ENCODE measurements around the gene RGS7. TPM values are rescaled to one million over a fixed set of nuclear protein-coding genes. Genes with fewer than 3 reads are reported as not detected.

The RGS7 gene
- polyA plus RNA-seq, 6 donors from 2014 or later = 0.29 to 2.9 (median 1.5) TPM

- H3K9me3 Mint-ChIP-seq = peaks cover 13 to 55% (median 22%) of the 10 kb centered on the region in 7 donors
These were observed 70.5 kb downstream of the RGS7 start for GRCh38 chr1:241286486-241286885.

GRCh38 chr1:241276391-241276790 lies 80.6 kb downstream of the RGS7 start:
- Mint-ChIP-seq H3K9me3 (peaks cover 14 to 62% (median 28%) of the 10 kb centered on the region in 7 donors), H3K4me3 (no peak overlapping the region), H3K4me1 (no peaks in the 10 kb centered on the region), H3K36me3 (peaks cover 19 to 23% of the 10 kb centered on the region in 2 donors), H3K27ac (no peak overlapping the region), H3K27me3 (no peaks in the 10 kb centered on the region)
- ATAC-seq (ENCODE audit: low read depth in 2 of 2) (no peak), DNase-seq (no peak)

More at GRCh38 chr1:241286486-241286885, 70.5 kb downstream of the RGS7 start:
- Mint-ChIP-seq H3K4me1 (no peaks in the 10 kb centered on the region), H3K36me3 (peaks cover 7 to 16% of the 10 kb centered on the region in 2 donors), H3K4me3 (no peak overlapping the region), H3K27ac (no peak overlapping the region), H3K27me3 (peaks cover 0 to 7% (median 0%) of the 10 kb centered on the region in 3 donors)
- DNase-seq (no peak), ATAC-seq (ENCODE audit: low read depth in 2 of 2) (no peak)

GRCh38 chr1:241275981-241276380 lies 81.0 kb downstream of the RGS7 start:
- H3K27me3 Mint-ChIP-seq = no peaks in the 10 kb centered on the region
- ATAC-seq (ENCODE audit: low read depth in 2 of 2) = no peak
- H3K27ac Mint-ChIP-seq = no peak overlapping the region
- peaks cover 19 to 23% of the 10 kb centered on the region in 2 donors for H3K36me3 Mint-ChIP-seq
- no peak overlapping the region for H3K4me3 Mint-ChIP-seq
- H3K4me1 Mint-ChIP-seq = no peaks in the 10 kb centered on the region
- DNase-seq = no peak
- peaks cover 14 to 64% (median 30%) of the 10 kb centered on the region in 7 donors for H3K9me3 Mint-ChIP-seq

GRCh38 chr1:241275226-241275625 lies 81.8 kb downstream of the RGS7 start:
- Mint-ChIP-seq H3K9me3 (peaks cover 14 to 67% (median 34%) of the 10 kb centered on the region in 7 donors), H3K36me3 (peaks cover 19 to 23% of the 10 kb centered on the region in 2 donors), H3K4me3 (no peak overlapping the region), H3K27ac (no peak overlapping the region), H3K27me3 (no peaks in the 10 kb centered on the region), H3K4me1 (no peaks in the 10 kb centered on the region)
- ATAC-seq (ENCODE audit: low read depth in 2 of 2) (no peak), DNase-seq (no peak)

- Mint-ChIP-seq H3K4me1 (no peaks in the 10 kb centered on the region), H3K27me3 (no peaks in the 10 kb centered on the region), H3K4me3 (no peak overlapping the region), H3K27ac (no peak overlapping the region), H3K9me3 (peaks cover 14 to 67% (median 31%) of the 10 kb centered on the region in 7 donors), H3K36me3 (peaks cover 19 to 23% of the 10 kb centered on the region in 2 donors)
- DNase-seq = no peak
- ATAC-seq (ENCODE audit: low read depth in 2 of 2) = no peak
These were observed 82.3 kb downstream of the RGS7 start for GRCh38 chr1:241274693-241275092.

- ATAC-seq (ENCODE audit: low read depth in 2 of 2) = no peak
- Mint-ChIP-seq H3K36me3 (peaks cover 19% of the 10 kb centered on the region in 2 donors), H3K9me3 (peaks cover 11 to 60% (median 26%) of the 10 kb centered on the region in 7 donors), H3K4me1 (no peaks in the 10 kb centered on the region), H3K4me3 (no peak overlapping the region), H3K27ac (peak overlapping the region in 1 of 6 donors; percentile 90), H3K27me3 (no peaks in the 10 kb centered on the region)
- no peak for DNase-seq
These were observed 84.2 kb downstream of the RGS7 start for GRCh38 chr1:241272828-241273227.

GRCh38 chr1:241271427-241271826 lies 85.6 kb downstream of the RGS7 start:
- ATAC-seq (ENCODE audit: low read depth in 2 of 2) (no peak), DNase-seq (no peak)
- H3K4me3 Mint-ChIP-seq = no peak overlapping the region
- peaks cover 11 to 46% (median 24%) of the 10 kb centered on the region in 7 donors for H3K9me3 Mint-ChIP-seq
- H3K4me1 Mint-ChIP-seq = no peaks in the 10 kb centered on the region
- no peak overlapping the region for H3K27ac Mint-ChIP-seq
- H3K27me3 Mint-ChIP-seq = no peaks in the 10 kb centered on the region
- peaks cover 19% of the 10 kb centered on the region in 2 donors for H3K36me3 Mint-ChIP-seq

- DNase-seq = no peak
- Mint-ChIP-seq H3K27ac (peak overlapping the region in 1 of 6 donors; percentile 40), H3K36me3 (peaks cover 19% of the 10 kb centered on the region in 2 donors), H3K4me1 (no peaks in the 10 kb centered on the region), H3K9me3 (peaks cover 11 to 40% (median 24%) of the 10 kb centered on the region in 7 donors), H3K4me3 (no peak overlapping the region), H3K27me3 (no peaks in the 10 kb centered on the region)
- no peak for ATAC-seq (ENCODE audit: low read depth in 2 of 2)
These were observed 87.0 kb downstream of the RGS7 start for GRCh38 chr1:241270016-241270415.

GRCh38 chr1:241269116-241269515 lies 87.9 kb downstream of the RGS7 start:
- Mint-ChIP-seq H3K4me1 (no peaks in the 10 kb centered on the region), H3K36me3 (peaks cover 19% of the 10 kb centered on the region in 2 donors), H3K27me3 (no peaks in the 10 kb centered on the region), H3K9me3 (peaks cover 11 to 31% (median 24%) of the 10 kb centered on the region in 7 donors), H3K4me3 (no peak overlapping the region), H3K27ac (no peak overlapping the region)
- DNase-seq (no peak), ATAC-seq (ENCODE audit: low read depth in 2 of 2) (no peak)

- no peaks in the 10 kb centered on the region for H3K27me3 Mint-ChIP-seq
- H3K4me1 Mint-ChIP-seq = no peaks in the 10 kb centered on the region
- peaks cover 0 to 6% (median 3%) of the 10 kb centered on the region in 7 donors for H3K9me3 Mint-ChIP-seq
- no peak overlapping the region for H3K4me3 Mint-ChIP-seq
- ATAC-seq (ENCODE audit: low read depth in 2 of 2) (no peak), DNase-seq (no peak)
- no peaks in the 10 kb centered on the region for H3K36me3 Mint-ChIP-seq
- H3K27ac Mint-ChIP-seq = no peak overlapping the region
These were observed 90.9 kb downstream of the RGS7 start for GRCh38 chr1:241266121-241266520.

GRCh38 chr1:241265428-241265827 lies 91.6 kb downstream of the RGS7 start:
- DNase-seq (no peak), ATAC-seq (ENCODE audit: low read depth in 2 of 2) (no peak)
- Mint-ChIP-seq H3K36me3 (no peaks in the 10 kb centered on the region), H3K4me1 (no peaks in the 10 kb centered on the region), H3K9me3 (peaks cover 0 to 6% (median 0%) of the 10 kb centered on the region in 7 donors), H3K4me3 (no peak overlapping the region), H3K27me3 (no peaks in the 10 kb centered on the region), H3K27ac (peak overlapping the region in 2 of 6 donors; percentile 43 to 75)

GRCh38 chr1:241263346-241263745 lies 93.7 kb downstream of the RGS7 start:
- ATAC-seq (ENCODE audit: low read depth in 2 of 2) = no peak

GRCh38 chr1:241253471-241253870 lies 103.5 kb downstream of the RGS7 start:
- Mint-ChIP-seq H3K36me3 (peaks cover 0 to 12% of the 10 kb centered on the region in 2 donors), H3K27ac (no peak overlapping the region), H3K27me3 (peaks cover 0 to 6% (median 0%) of the 10 kb centered on the region in 3 donors), H3K9me3 (peaks cover 6 to 28% (median 7%) of the 10 kb centered on the region in 7 donors), H3K4me3 (no peak overlapping the region), H3K4me1 (no peaks in the 10 kb centered on the region)
- DNase-seq = no peak
- no peak for ATAC-seq (ENCODE audit: low read depth in 2 of 2)

More at GRCh38 chr1:241263346-241263745, 93.7 kb downstream of the RGS7 start:
- H3K36me3 Mint-ChIP-seq = no peaks in the 10 kb centered on the region
- no peak overlapping the region for H3K27ac Mint-ChIP-seq
- H3K4me1 Mint-ChIP-seq = no peaks in the 10 kb centered on the region
- no peak overlapping the region for H3K4me3 Mint-ChIP-seq
- peaks cover 0 to 6% (median 0%) of the 10 kb centered on the region in 7 donors for H3K9me3 Mint-ChIP-seq
- no peak for DNase-seq
- H3K27me3 Mint-ChIP-seq = no peaks in the 10 kb centered on the region

GRCh38 chr1:241250465-241250864 lies 106.5 kb downstream of the RGS7 start:
- peaks cover 0 to 14% of the 10 kb centered on the region in 2 donors for H3K36me3 Mint-ChIP-seq
- ATAC-seq (ENCODE audit: low read depth in 2 of 2) (no peak), DNase-seq (no peak)
- H3K4me3 Mint-ChIP-seq = no peak overlapping the region
- H3K27ac Mint-ChIP-seq = no peak overlapping the region
- peaks cover 0 to 2% (median 0%) of the 10 kb centered on the region in 3 donors for H3K4me1 Mint-ChIP-seq
- peaks cover 0 to 6% (median 0%) of the 10 kb centered on the region in 3 donors for H3K27me3 Mint-ChIP-seq
- H3K9me3 Mint-ChIP-seq = peaks cover 7 to 50% (median 13%) of the 10 kb centered on the region in 7 donors
